SKM-1 (cell line): ENCODE data around the gene IFITM5.
"Not testable (repeated sequence)": the region's sequence is repeated elsewhere in the genome, so short reads cannot be mapped to it uniquely, and the experiment has no call there.

Experiments used
- DNase-seq: peaks from one replicate; lab custom pipeline; 2025; ENCODE audit not compliant: unreplicated experiment; lab: John Stamatoyannopoulos, UW

The IFITM5 gene

DNA sequence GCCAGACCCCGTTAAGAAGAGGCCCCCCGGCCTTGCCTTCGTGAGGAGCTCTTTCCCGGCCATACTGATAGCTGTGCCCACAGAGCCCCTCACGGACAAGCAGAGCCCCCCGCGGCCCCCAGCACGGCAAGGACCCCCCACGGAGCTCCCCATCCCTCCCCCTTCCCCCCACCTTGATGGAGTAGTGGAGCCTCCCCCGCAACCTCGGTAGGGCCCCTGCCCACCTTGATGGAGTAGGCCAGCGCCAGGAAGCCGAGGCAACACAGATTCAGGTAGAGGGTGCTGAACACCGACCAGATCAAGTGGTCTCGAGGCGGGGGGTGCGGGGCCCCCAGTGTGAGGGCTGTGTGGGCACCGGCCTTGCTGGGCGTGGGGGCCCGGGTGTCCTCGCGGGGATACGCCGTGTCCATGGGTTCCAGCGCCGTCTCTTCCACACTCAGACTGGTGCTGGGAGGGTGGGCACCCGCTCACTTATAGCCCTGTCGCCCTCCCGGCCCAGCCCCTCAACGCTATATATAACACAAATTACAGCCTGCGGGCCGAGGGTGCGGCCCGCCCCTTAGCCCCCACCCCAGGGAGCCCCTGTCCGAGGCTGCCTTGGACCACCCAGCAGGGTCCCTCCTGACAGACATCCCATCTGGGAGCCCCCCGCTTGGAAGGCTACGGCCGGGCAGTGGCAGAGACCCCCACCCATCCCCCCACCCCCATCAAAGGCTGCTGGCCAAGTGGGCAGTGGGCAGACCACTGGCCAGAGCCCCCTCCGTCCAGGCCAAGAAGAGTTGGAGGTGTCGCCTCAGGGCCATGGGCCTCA, at the start of gene IFITM5:
IFITM5 (minus strand) TSS at position 446 of the 811 bp plus-strand sequence; CDS start at position 410, 36 bp downstream.
- DNase-seq: no peak

- no peak for DNase-seq
Observed at GRCh38 chr11:346529-346928, 47.2 kb upstream of the IFITM5 start.

DNA sequence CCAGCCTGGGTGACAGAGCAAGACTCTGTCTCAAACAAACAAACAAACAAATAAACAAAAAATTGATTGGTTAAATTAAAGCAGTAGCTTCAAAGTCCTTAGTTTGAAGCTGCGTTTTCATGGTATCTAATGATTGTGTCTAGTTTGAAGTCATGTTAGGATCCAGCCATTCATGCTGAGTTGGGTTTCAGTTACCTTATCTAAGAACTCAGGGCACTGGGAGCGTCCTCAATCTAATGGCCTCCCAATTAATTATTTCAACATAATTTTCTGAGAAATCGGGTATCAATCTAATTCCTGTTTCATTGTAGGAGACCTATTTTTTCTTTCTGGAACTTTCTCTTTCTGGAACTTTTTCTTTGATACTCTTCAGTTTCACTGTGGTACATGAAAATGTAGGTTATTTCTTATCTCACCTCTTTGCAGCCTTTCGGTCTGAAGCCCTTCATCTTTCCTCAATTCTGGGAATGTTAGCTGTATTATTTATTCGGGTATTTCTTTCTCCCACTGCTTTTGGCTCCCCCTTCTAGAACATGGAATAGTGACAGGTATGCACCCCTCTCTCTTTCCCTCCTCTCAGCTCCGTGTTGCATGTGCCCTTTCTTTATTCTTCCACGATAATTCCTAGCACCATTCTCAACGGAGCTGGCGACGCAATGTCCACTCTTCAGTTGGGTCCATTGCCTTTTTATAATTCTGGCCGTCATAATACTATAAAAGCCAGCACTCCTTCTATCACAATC, 45.7 kb upstream of the IFITM5 start:
- no peak for DNase-seq

GRCh38 chr11:342328-342727, 43.0 kb upstream of the IFITM5 start:
- no peak for DNase-seq

GRCh38 chr11:340539-341512, 41.5 kb upstream of the IFITM5 start:
- DNase-seq: no peak

- no peak for DNase-seq
Observed at GRCh38 chr11:339963-340362, 40.6 kb upstream of the IFITM5 start.

DNA sequence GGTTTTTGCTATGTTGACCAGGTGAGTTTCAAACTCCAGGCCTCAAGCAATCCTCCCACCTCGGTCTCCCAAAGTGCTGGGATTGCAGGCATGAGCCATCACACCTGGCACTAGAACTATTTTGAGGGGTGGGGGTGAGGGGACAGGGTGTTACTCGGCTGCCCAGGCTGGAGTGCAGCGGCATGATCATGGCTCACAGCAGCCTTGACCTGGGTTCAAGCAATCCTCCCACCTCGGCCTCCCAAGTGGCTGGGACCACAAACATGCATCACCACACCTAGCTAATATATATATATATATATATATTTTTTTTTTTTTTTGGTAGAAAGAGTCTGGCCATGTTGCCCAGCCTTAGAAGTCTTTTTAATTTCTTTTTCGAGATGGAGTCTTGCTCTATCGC, 38.4 kb upstream of the IFITM5 start:
- no peak for DNase-seq

- no peak for DNase-seq
Observed at GRCh38 chr11:336659-337198, 37.4 kb upstream of the IFITM5 start.

DNA sequence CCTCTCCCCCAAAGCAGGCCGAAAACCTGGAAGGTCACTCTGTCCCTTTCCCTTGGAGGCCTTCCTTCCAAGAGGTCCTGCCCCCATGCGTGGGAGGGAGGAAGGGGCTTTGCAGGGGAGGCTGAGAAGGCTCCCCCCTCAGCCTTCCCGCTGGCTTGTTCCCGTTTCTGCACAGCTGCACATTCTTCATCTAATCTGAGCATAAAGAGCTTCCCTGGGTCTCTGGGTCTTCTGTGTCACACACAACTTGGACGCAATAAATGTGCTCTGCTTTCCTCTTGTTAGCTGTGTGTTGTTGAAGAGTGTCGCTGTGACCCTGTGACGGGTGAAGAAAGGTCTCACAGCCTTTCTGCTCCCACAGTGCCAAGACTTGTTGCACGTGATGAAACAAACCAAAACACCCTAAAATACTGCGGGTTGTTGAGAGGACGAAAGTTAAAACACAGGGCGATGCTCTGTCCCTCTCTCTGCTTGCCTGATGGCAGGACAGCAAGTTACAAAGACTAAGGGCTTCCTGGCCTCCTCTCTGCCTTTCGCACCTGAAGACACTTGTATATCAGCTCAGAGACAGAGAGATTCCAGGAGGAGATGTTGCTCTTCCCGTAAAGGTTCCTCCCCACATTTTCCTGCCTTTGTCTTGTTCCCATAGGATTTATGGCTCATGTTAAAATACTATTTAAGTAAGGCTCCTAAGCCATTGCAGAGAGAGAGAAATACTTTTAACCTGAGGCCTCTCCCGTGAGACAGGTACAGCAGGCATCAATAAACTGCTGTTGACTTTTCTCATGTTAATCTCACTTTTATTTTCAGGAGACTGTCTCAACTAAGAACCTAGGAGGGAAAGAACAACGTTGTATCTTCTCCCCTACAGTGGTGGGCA, 36.7 kb upstream of the IFITM5 start:
- no peak for DNase-seq

DNA sequence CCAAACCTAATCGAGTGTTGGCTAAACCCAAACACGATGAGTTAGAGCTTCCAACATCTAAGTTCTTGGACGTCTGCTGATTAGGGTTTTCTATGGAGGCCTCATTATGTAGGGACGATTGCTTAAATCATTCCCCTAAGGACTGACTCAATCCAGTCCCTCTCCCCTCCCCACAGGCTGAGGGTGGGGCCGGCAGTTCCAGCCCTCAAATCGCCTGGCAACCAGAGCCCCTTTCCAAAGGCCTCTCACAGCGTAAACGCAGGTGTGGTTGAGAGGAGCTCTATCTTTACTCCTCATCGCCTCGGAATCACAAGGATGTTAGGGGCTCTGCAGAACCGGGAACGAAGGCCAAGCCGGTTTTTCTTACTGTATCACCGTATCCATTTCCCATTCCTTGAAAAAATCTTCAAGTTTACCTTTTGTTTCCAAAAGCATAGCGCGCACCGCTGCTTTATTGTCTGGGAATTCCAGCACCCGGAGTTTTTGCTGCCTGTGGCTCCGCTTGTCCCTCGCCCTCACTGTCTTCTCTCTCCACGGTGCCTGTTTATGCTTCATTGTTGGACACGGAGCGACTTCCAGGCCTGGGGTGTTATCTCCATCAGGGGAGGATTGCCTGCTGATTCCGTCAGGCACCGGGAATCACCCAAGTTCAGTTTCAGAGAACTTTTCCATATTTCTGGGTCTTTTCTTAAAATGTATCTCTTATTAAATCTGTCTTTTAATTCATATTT, 35.1 kb upstream of the IFITM5 start:
- DNase-seq: no peak

- not testable (repeated sequence) for DNase-seq
Observed at GRCh38 chr11:333616-334263, 34.4 kb upstream of the IFITM5 start.

GRCh38 chr11:332651-333480, 33.5 kb upstream of the IFITM5 start:
- no peak for DNase-seq

DNA sequence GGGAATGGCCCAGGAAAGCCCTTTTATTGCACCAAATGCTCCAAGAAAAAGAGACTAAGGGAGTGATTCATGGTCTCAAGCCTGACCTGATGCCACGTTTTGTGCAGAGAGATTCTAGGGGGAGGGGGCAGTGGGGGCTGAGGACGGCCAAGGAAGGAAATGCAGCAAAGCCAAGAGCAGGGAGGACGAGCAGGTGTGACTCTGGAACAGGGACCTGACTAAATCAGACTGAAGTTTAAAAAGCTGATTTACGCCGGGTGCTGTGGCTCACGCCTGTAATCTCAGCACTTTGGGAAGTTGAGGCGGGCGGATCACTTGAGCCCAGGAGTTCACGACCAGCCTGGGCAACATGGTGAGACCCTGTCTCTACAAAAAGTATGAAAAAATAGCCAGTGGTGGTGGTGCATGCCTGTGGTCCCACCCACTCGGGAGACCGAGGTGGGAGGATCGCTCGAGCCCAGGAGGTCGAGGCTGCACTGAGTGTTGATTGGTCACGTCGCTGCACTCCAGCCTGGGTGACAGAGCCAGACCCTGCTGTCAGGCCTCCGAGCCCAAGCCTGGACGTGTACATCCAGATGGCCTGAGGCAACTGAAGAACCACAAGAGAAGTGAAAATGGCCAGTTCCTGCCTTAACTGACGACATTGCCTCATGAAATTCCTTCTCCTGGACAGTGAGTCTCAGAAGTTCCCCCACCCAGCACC, 32.2 kb upstream of the IFITM5 start:
- DNase-seq: no peak

DNA sequence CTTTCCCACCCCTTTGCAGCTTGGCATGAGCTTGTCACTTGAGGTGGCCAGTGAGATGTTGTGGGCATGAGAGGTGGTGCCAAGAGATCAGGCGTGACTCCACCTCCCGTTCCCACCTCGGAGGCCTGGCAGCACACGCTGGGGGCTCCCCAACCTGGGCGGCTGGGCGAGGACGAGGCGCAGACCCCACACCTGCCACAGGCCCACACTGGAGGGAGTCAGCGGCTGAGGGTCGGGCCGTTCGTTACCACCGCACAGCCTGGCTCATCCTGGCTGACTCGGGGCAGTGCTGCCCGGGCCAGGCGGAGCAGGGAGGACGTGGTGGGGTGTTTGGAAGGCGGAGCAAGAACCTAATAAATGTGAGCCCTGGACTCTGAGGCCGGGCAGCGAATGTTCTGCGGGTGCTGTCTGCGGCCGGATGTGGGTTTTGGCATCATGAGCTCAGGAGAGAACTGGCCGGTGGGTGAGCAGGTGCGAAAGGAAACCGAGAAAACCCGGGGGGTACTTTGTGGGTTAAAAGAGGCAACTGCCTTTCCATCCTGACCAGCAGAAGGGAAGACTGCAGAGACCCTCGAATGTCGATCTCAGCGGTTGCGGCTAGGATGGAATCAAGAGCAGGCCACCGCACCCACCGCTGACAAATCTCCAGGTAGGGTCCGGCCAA, 31.5 kb upstream of the IFITM5 start:
- no peak for DNase-seq

DNA sequence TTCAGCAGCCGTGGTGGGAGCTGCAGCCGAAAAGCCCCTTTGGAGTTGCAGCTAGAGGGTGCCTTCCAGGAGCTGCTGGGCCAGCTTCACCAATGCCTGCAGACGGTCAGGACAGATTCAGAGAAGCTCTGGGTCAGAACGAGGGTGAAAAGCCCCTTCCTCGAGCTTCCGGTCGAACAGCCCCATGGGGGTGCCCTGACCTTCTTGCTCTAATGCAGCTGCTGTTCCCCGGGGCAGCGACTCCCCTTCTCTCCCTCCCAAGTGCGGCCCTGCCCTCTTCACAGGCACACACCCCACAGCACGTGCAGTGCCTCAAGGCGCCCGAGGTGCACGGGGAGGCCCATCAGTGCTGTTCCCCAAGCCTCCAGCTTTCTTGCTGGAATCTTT, 31.0 kb upstream of the IFITM5 start:
- no peak for DNase-seq

GRCh38 chr11:329886-330253, 30.5 kb upstream of the IFITM5 start:
- no peak for DNase-seq
